OCI-LY3 (cell line): Measurements from ENCODE around the gene HEPN1.
"Not testable (repeated sequence)": the region's sequence is repeated elsewhere in the genome, so short reads cannot be mapped to it uniquely, and the experiment has no call there.

ENCODE experiments used
- H2AFZ ChIP-seq: fragments of 200-600, 300-600 bp; shearing (Covaris generic); 2 replicates; pipeline ENCODE4 v1.6.0; 2014; ENCODE audit warnings: antibody characterized with exemption, low read depth, low read length
- H3K27ac ChIP-seq: fragments of 200-600, 300-600 bp; sonication (generic); 2 replicates; pipeline ENCODE4 v1.5.1; 2014; ENCODE audit warnings: mild to moderate bottlenecking, low read length, moderate library complexity, mixed read lengths
- H3K27me3 ChIP-seq: fragments of 200-600, 300-600 bp; sonication (generic); 2 replicates; pipeline ENCODE4 v1.6.1; 2014; ENCODE audit warnings: low read depth, low read length, mixed read lengths
- H3K36me3 ChIP-seq: fragments of 200-600, 300-600 bp; sonication (generic); replicated peaks from 2 replicates; pipeline ENCODE3; 2014; ENCODE audit warnings: low read depth, low read length, mixed read lengths
- H3K4me1 ChIP-seq: fragments of 300-600, 200-600 bp; sonication (generic); 2 replicates; pipeline ENCODE4 v1.6.1; 2014; ENCODE audit warnings: low read length, mixed read lengths
- H3K4me2 ChIP-seq: fragments of 200-600, 300-600 bp; sonication (generic); 2 replicates; pipeline ENCODE4 v1.6.1; 2014; ENCODE audit warnings: low read length, mixed read lengths
- H3K4me3 ChIP-seq: fragments of 300-600, 200-600 bp; sonication (generic); 2 replicates; pipeline ENCODE4 v1.5.1; 2014; ENCODE audit warnings: antibody characterized with exemption, mild to moderate bottlenecking, low read length, moderate library complexity
- H3K79me2 ChIP-seq: fragments of 300-600, 200-600 bp; shearing (Covaris generic); 2 replicates; pipeline ENCODE4 v1.6.1; 2014; ENCODE audit warnings: mild to moderate bottlenecking, low read length, mixed read lengths
- H3K9ac ChIP-seq: fragments of 300-600, 200-600 bp; shearing (Covaris generic); 2 replicates; pipeline ENCODE4 v1.6.0; 2014; ENCODE audit warnings: mild to moderate bottlenecking, low read length, moderate library complexity
- H3K9me3 ChIP-seq: fragments of 200-600, 300-600 bp; shearing (Covaris generic); 2 replicates; pipeline ENCODE4 v1.6.1; 2014; ENCODE audit warnings: low read length, mixed read lengths; ENCODE audit not compliant: insufficient read depth
- H4K20me1 ChIP-seq: fragments of 200-600, 300-600 bp; sonication (generic); 2 replicates; pipeline ENCODE4 v1.6.1; 2016; ENCODE audit warnings: low read length, mixed read lengths; ENCODE audit not compliant: insufficient read depth
- CTCF ChIP-seq: fragments of 200-600, 300-600 bp; sonication (generic); IDR thresholded peaks from 2 replicates; pipeline ENCODE4 v1.5.1; 2014; ENCODE audit warnings: antibody characterized with exemption, low read length, low read depth
- EZH2phosphoT487 ChIP-seq: fragments of 200-600 bp; shearing (Covaris generic); IDR thresholded peaks from 2 replicates; pipeline ENCODE4 v1.6.1; 2018; ENCODE audit warnings: antibody characterized with exemption, mixed run types, low read depth

Gene HEPN1

GRCh38 chr11:124953753-124954589 lies 34.9 kb downstream of the HEPN1 start, which contains the start of gene CCDC15:
Gene CCDC15 (plus strand): TSS chr11:124954202. CDS start chr11:124954733, 531 bp downstream.
- Histone ChIP-seq H2AFZ (peak within 1 kb of the TSS; percentile 84), H3K79me2 (no peaks in the 10 kb centered on the region), H3K27ac (peak within 1 kb of the TSS; percentile 12; the same call in 1 of the 2 replicates), H3K4me1 (peaks cover 11% of the 10 kb centered on the region), H3K4me2 (peak within 1 kb of the TSS; percentile 96), H3K36me3 (no peaks in the 10 kb centered on the region), H3K9me3 (no peaks in the 10 kb centered on the region; the same call in 1 of the 2 replicates), H3K4me3 (peak within 1 kb of the TSS; percentile 93), H3K27me3 (no peaks in the 10 kb centered on the region), H3K9ac (peak within 1 kb of the TSS; percentile 90), H4K20me1 (no peaks in the 10 kb centered on the region)
- no peak for TF ChIP-seq EZH2phosphoT487

GRCh38 chr11:124954590-124954955 lies 35.5 kb downstream of the HEPN1 start:
- Histone ChIP-seq H2AFZ (peak overlapping the region; percentile 48), H3K4me2 (peak overlapping the region; percentile 96), H3K4me1 (peaks cover 11% of the 10 kb centered on the region), H3K36me3 (no peaks in the 10 kb centered on the region), H3K9ac (peak overlapping the region; percentile 72), H3K4me3 (peak overlapping the region; percentile 93), H3K27me3 (no peaks in the 10 kb centered on the region), H3K79me2 (no peaks in the 10 kb centered on the region), H3K9me3 (no peaks in the 10 kb centered on the region; the same call in 1 of the 2 replicates), H4K20me1 (no peaks in the 10 kb centered on the region), H3K27ac (no peak overlapping the region)
- TF ChIP-seq CTCF (no peak), EZH2phosphoT487 (no peak)

GRCh38 chr11:124955035-124955434 lies 36.0 kb downstream of the HEPN1 start:
- Histone ChIP-seq H4K20me1 (no peaks in the 10 kb centered on the region), H3K27me3 (no peaks in the 10 kb centered on the region), H3K4me1 (peaks cover 11% of the 10 kb centered on the region), H3K9ac (peak overlapping the region; percentile 72; the same call in 1 of the 2 replicates), H3K9me3 (no peaks in the 10 kb centered on the region; the same call in 1 of the 2 replicates), H3K79me2 (no peaks in the 10 kb centered on the region), H3K27ac (no peak overlapping the region), H2AFZ (no peak overlapping the region), H3K4me3 (peak overlapping the region; percentile 93), H3K36me3 (no peaks in the 10 kb centered on the region), H3K4me2 (peak overlapping the region; percentile 96)
- TF ChIP-seq EZH2phosphoT487 (no peak), CTCF (no peak)

- H3K36me3 ChIP-seq = no peaks in the 10 kb centered on the region
- no peak overlapping the region for H2AFZ ChIP-seq
- H3K4me2 ChIP-seq = no peak overlapping the region
- no peak overlapping the region for H3K4me3 ChIP-seq
- H3K27ac ChIP-seq = no peak overlapping the region
- no peaks in the 10 kb centered on the region for H3K9me3 ChIP-seq
- no peaks in the 10 kb centered on the region for H3K27me3 ChIP-seq
- no peaks in the 10 kb centered on the region for H3K4me1 ChIP-seq
- no peak overlapping the region for H3K9ac ChIP-seq
- TF ChIP-seq CTCF = peak; percentile 89
- no peak for TF ChIP-seq EZH2phosphoT487
- no peaks in the 10 kb centered on the region for H3K79me2 ChIP-seq
- H4K20me1 ChIP-seq = no peaks in the 10 kb centered on the region
Measured at GRCh38 chr11:124961972-124962609, 43.0 kb downstream of the HEPN1 start.

- H3K27ac ChIP-seq, H3K36me3 ChIP-seq, H3K4me1 ChIP-seq, H3K4me2 ChIP-seq, H2AFZ ChIP-seq, H3K4me3 ChIP-seq, H3K27me3 ChIP-seq, H3K79me2 ChIP-seq, H3K9me3 ChIP-seq, H4K20me1 ChIP-seq, H3K9ac ChIP-seq: not testable (repeated sequence)
Measured at GRCh38 chr11:124968197-124968596, 49.1 kb downstream of the HEPN1 start.
